Measurements from ENCODE around the gene RUNX1.
A peak's percentile ranks its signal among the peaks of the same experiment; 100 is the strongest.

Gene RUNX1

DNA sequence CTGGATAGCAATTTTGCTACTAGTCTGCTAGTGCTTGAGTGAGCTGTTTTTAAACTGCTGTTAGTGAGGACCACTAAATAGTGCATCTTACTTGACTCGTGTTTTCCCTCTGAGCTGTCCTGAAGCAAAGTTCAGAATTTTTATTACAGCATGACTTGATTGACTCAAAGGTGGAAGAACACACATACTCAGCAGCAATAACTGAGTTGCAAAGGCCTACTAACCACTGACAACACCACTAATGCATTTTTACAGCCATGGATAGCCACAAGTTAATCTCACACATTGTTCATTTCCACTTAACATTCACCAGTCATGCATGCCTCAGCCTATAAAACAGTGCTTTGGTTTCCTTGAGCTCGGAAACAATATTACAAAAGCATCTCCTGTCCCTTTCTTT is 148.7 kb downstream of the RUNX1 start:
- H3K36me3 ChIP-seq (ENCODE audit: control insufficient read depth, insufficient read depth, low read length) = no peaks in the 10 kb centered on the region
- no peaks in the 10 kb centered on the region for H3K27me3 ChIP-seq (ENCODE audit: control insufficient read depth, insufficient read depth, low read length)
- H3K4me1 ChIP-seq (ENCODE audit: control insufficient read depth, insufficient read depth, low read length) = no peaks in the 10 kb centered on the region
- no peaks in the 10 kb centered on the region for H3K9me3 ChIP-seq (ENCODE audit: control insufficient read depth, low read length)
- no peak overlapping the region for H3K4me3 ChIP-seq (ENCODE audit: low read length)
- H3K9ac ChIP-seq (ENCODE audit: low read length) = no peak overlapping the region

GRCh38 chr21:34899760-34900159 is 149.3 kb downstream of the RUNX1 start:
- no peaks in the 10 kb centered on the region for H3K27me3 ChIP-seq (ENCODE audit: control insufficient read depth, insufficient read depth, low read length)
- no peak overlapping the region for H3K4me3 ChIP-seq (ENCODE audit: low read length)
- H3K36me3 ChIP-seq (ENCODE audit: control insufficient read depth, insufficient read depth, low read length) = no peaks in the 10 kb centered on the region
- H3K9me3 ChIP-seq (ENCODE audit: control insufficient read depth, low read length) = no peaks in the 10 kb centered on the region
- H3K9ac ChIP-seq (ENCODE audit: low read length) = no peak overlapping the region
- H3K4me1 ChIP-seq (ENCODE audit: control insufficient read depth, insufficient read depth, low read length) = no peaks in the 10 kb centered on the region

DNA sequence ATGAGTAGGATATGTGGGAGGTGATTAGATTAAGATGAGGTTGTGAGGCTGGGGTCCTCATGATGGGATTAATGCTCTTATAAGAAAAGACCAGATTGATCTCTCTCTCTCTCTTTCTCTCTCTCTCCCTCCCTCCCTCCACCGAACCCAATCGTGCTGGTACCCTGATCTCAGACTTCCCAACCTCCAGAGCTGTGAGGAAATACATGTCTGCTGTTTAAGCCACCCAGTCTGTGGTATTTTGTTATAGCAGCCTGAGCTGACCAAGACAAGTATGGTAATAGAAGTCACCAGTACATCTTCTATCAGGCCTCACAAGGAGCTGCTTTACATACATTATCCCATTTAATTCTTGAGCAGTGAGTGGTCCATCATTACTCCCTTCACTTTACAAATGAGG is 149.8 kb downstream of the RUNX1 start:
- no peak overlapping the region for H3K4me3 ChIP-seq (ENCODE audit: low read length)

DNA sequence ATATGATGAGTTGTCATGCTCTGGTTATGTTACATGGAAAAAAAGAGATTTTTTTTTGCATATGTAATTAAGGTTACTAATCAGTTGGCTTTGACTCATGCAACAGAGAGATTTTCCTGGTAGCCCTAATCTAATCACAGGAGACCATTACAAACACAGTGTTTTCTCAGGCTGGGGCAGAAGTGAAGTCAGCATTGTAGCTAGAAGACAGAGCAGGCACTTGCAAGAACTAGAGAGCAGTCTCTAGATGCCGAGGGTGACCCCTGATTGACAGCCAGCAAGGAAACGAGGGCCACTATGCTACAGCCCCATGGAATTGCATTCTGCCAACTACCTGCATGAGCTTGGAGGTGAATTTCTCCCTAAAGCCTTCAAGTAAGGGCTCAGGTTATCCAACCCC is 151.3 kb downstream of the RUNX1 start:
- Histone ChIP-seq H3K4me1 (ENCODE audit: control insufficient read depth, insufficient read depth, low read length) (no peaks in the 10 kb centered on the region), H3K36me3 (ENCODE audit: control insufficient read depth, insufficient read depth, low read length) (no peaks in the 10 kb centered on the region), H3K4me3 (ENCODE audit: low read length) (no peak overlapping the region), H3K9me3 (ENCODE audit: control insufficient read depth, low read length) (no peaks in the 10 kb centered on the region), H3K9ac (ENCODE audit: low read length) (no peak overlapping the region), H3K27me3 (ENCODE audit: control insufficient read depth, insufficient read depth, low read length) (no peaks in the 10 kb centered on the region)

More for the DNA sequence above, 149.8 kb downstream of the RUNX1 start:
- no peaks in the 10 kb centered on the region for H3K27me3 ChIP-seq (ENCODE audit: control insufficient read depth, insufficient read depth, low read length)
- H3K9ac ChIP-seq (ENCODE audit: low read length) = no peak overlapping the region
- H3K36me3 ChIP-seq (ENCODE audit: control insufficient read depth, insufficient read depth, low read length) = no peaks in the 10 kb centered on the region
- H3K4me1 ChIP-seq (ENCODE audit: control insufficient read depth, insufficient read depth, low read length) = no peaks in the 10 kb centered on the region
- no peaks in the 10 kb centered on the region for H3K9me3 ChIP-seq (ENCODE audit: control insufficient read depth, low read length)

GRCh38 chr21:34894401-34894800 is 154.7 kb downstream of the RUNX1 start:
- no peaks in the 10 kb centered on the region for H3K4me1 ChIP-seq (ENCODE audit: control insufficient read depth, insufficient read depth, low read length)
- no peaks in the 10 kb centered on the region for H3K9me3 ChIP-seq (ENCODE audit: control insufficient read depth, low read length)
- no peak overlapping the region for H3K9ac ChIP-seq (ENCODE audit: low read length)
- peaks cover 5% of the 10 kb centered on the region for H3K27me3 ChIP-seq (ENCODE audit: control insufficient read depth, insufficient read depth, low read length)
- no peaks in the 10 kb centered on the region for H3K36me3 ChIP-seq (ENCODE audit: control insufficient read depth, insufficient read depth, low read length)
- no peak overlapping the region for H3K4me3 ChIP-seq (ENCODE audit: low read length)

DNA sequence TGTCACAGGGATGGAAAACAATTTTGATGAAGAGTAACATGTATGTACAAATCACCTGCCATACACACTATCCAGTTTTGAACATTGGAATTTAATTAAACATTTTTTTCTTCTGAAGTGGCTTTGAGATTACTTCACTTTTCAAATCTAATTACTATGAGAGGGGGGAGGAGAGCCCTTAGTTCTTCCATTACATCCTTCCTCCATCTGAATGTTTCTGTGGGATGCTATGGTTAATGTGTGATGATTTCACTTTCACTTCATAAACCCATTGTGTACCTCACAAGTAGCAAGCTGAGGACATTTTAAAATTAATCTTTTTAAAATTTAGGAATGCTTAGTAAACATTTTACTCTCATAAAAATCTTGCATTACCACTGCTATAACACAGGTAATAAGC is 156.9 kb downstream of the RUNX1 start:
- H3K27me3 ChIP-seq (ENCODE audit: control insufficient read depth, insufficient read depth, low read length) = peaks cover 5% of the 10 kb centered on the region
- H3K9ac ChIP-seq (ENCODE audit: low read length) = no peak overlapping the region
- H3K4me3 ChIP-seq (ENCODE audit: low read length) = no peak overlapping the region
- H3K9me3 ChIP-seq (ENCODE audit: control insufficient read depth, low read length) = no peaks in the 10 kb centered on the region
- H3K4me1 ChIP-seq (ENCODE audit: control insufficient read depth, insufficient read depth, low read length) = no peaks in the 10 kb centered on the region
- no peaks in the 10 kb centered on the region for H3K36me3 ChIP-seq (ENCODE audit: control insufficient read depth, insufficient read depth, low read length)

DNA sequence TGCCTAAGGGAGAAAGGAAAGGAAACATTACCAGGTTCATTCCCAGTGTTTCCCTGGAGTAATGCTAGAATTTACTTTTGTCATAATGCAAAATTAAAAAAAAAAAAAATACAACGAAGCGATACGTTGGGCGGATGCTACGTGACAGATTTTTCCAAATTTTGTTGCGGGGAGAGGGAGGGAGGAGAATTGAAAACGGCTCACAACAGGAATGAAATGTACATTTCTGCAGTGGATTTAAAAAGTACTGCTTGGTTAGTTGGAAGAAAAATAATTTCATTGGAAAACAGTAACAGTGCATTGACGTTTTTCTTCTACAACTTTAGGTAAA is 157.5 kb downstream of the RUNX1 start:
- H3K4me3 ChIP-seq (ENCODE audit: low read length) = peak overlapping the region; percentile 57
- no peaks in the 10 kb centered on the region for H3K36me3 ChIP-seq (ENCODE audit: control insufficient read depth, insufficient read depth, low read length)
- no peaks in the 10 kb centered on the region for H3K4me1 ChIP-seq (ENCODE audit: control insufficient read depth, insufficient read depth, low read length)
- peaks cover 5% of the 10 kb centered on the region for H3K27me3 ChIP-seq (ENCODE audit: control insufficient read depth, insufficient read depth, low read length)
- peak overlapping the region; percentile 91 for H3K9ac ChIP-seq (ENCODE audit: low read length)
- H3K9me3 ChIP-seq (ENCODE audit: control insufficient read depth, low read length) = no peaks in the 10 kb centered on the region

DNA sequence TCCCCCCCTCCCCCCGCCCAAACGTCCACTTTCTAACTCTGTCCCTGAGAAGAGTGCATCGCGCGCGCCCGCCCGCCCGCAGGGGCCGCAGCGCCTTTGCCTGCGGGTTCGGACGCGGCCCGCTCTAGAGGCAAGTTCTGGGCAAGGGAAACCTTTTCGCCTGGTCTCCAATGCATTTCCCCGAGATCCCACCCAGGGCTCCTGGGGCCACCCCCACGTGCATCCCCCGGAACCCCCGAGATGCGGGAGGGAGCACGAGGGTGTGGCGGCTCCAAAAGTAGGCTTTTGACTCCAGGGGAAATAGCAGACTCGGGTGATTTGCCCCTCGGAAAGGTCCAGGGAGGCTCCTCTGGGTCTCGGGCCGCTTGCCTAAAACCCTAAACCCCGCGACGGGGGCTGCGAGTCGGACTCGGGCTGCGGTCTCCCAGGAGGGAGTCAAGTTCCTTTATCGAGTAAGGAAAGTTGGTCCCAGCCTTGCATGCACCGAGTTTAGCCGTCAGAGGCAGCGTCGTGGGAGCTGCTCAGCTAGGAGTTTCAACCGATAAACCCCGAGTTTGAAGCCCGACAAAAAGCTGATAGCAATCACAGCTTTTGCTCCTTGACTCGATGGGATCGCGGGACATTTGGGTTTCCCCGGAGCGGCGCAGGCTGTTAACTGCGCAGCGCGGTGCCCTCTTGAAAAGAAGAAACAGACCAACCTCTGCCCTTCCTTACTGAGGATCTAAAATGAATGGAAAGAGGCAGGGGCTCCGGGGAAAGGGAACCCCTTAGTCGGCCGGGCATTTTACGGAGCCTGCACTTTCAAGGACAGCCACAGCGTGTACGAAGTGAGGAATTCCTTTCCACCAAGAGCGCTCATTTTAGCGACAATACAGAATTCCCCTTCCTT is 158.1 kb downstream of the RUNX1 start:
- Histone ChIP-seq H3K4me3 (ENCODE audit: low read length) (peak overlapping the region; percentile 57), H3K9me3 (ENCODE audit: control insufficient read depth, low read length) (no peaks in the 10 kb centered on the region), H3K36me3 (ENCODE audit: control insufficient read depth, insufficient read depth, low read length) (no peaks in the 10 kb centered on the region), H3K27me3 (ENCODE audit: control insufficient read depth, insufficient read depth, low read length) (peaks cover 5% of the 10 kb centered on the region), H3K9ac (ENCODE audit: low read length) (peak overlapping the region; percentile 91), H3K4me1 (ENCODE audit: control insufficient read depth, insufficient read depth, low read length) (no peaks in the 10 kb centered on the region)

GRCh38 chr21:34890470-34890723 is 158.7 kb downstream of the RUNX1 start:
- H3K36me3 ChIP-seq (ENCODE audit: control insufficient read depth, insufficient read depth, low read length) = no peaks in the 10 kb centered on the region
- peak overlapping the region; percentile 91 for H3K9ac ChIP-seq (ENCODE audit: low read length)
- H3K27me3 ChIP-seq (ENCODE audit: control insufficient read depth, insufficient read depth, low read length) = peaks cover 5% of the 10 kb centered on the region
- H3K4me3 ChIP-seq (ENCODE audit: low read length) = peak overlapping the region; percentile 57
- H3K9me3 ChIP-seq (ENCODE audit: control insufficient read depth, low read length) = no peaks in the 10 kb centered on the region
- no peaks in the 10 kb centered on the region for H3K4me1 ChIP-seq (ENCODE audit: control insufficient read depth, insufficient read depth, low read length)

GRCh38 chr21:34889676-34890469 is 159.2 kb downstream of the RUNX1 start:
- H3K4me3 ChIP-seq (ENCODE audit: low read length) = peak overlapping the region; percentile 57
- H3K36me3 ChIP-seq (ENCODE audit: control insufficient read depth, insufficient read depth, low read length) = no peaks in the 10 kb centered on the region
- no peaks in the 10 kb centered on the region for H3K4me1 ChIP-seq (ENCODE audit: control insufficient read depth, insufficient read depth, low read length)
- H3K27me3 ChIP-seq (ENCODE audit: control insufficient read depth, insufficient read depth, low read length) = peaks cover 5% of the 10 kb centered on the region
- peak overlapping the region; percentile 91 for H3K9ac ChIP-seq (ENCODE audit: low read length)
- H3K9me3 ChIP-seq (ENCODE audit: control insufficient read depth, low read length) = no peaks in the 10 kb centered on the region

GRCh38 chr21:34889320-34889675 is 159.8 kb downstream of the RUNX1 start:
- H3K9ac ChIP-seq (ENCODE audit: low read length) = peak overlapping the region; percentile 91
- H3K27me3 ChIP-seq (ENCODE audit: control insufficient read depth, insufficient read depth, low read length) = peaks cover 5% of the 10 kb centered on the region

GRCh38 chr21:34888569-34889319 is 160.4 kb downstream of the RUNX1 start:
- no peaks in the 10 kb centered on the region for H3K4me1 ChIP-seq (ENCODE audit: control insufficient read depth, insufficient read depth, low read length)
- H3K4me3 ChIP-seq (ENCODE audit: low read length) = peak overlapping the region; percentile 34
- no peaks in the 10 kb centered on the region for H3K36me3 ChIP-seq (ENCODE audit: control insufficient read depth, insufficient read depth, low read length)
- peak overlapping the region; percentile 91 for H3K9ac ChIP-seq (ENCODE audit: low read length)
- H3K27me3 ChIP-seq (ENCODE audit: control insufficient read depth, insufficient read depth, low read length) = peaks cover 5% of the 10 kb centered on the region
- H3K9me3 ChIP-seq (ENCODE audit: control insufficient read depth, low read length) = no peaks in the 10 kb centered on the region

More at GRCh38 chr21:34889320-34889675, 159.8 kb downstream of the RUNX1 start:
- Histone ChIP-seq H3K9me3 (ENCODE audit: control insufficient read depth, low read length) (no peaks in the 10 kb centered on the region), H3K36me3 (ENCODE audit: control insufficient read depth, insufficient read depth, low read length) (no peaks in the 10 kb centered on the region), H3K4me3 (ENCODE audit: low read length) (peak overlapping the region; percentile 33), H3K4me1 (ENCODE audit: control insufficient read depth, insufficient read depth, low read length) (no peaks in the 10 kb centered on the region)

All from mucosa of stomach (tissue), 1 donor.